MCF 10A (cell line): ENCODE measurements around the gene FBXW4. TPM values are rescaled to one million over a fixed set of nuclear protein-coding genes. Genes with fewer than 3 reads are reported as not detected.

Source experiments
- BruUV-seq: library from RNA; stranded (reverse); fragments of 400-500 nt; replicated peaks from 2 replicates; lab custom pipeline; 2021; lab: Mats Ljungman, UMichigan
- CTCF ChIA-PET: fragments of 300-600 bp; sonication (Branson Sonifier 250); formaldehyde crosslinking; extraction: SDS; loops from one replicate; lab custom pipeline; 2021; ENCODE audit warnings: antibody characterized with exemption, inconsistent platforms; lab: Yijun Ruan, JAX
- POLR2A ChIA-PET: fragments of 300-600, 350-650 bp; sonication (Branson Sonifier 250); formaldehyde crosslinking; extraction: SDS; loops from one replicate; lab custom pipeline; 2020; ENCODE audit warnings: antibody characterized with exemption, inconsistent platforms; lab: Yijun Ruan, JAX
- DNase-seq: peaks from one replicate; pipeline ENCODE4 v3.0.0-alpha.2; 2018; ENCODE audit not compliant: unreplicated experiment
- H3K27ac Mint-ChIP-seq: one replicate; pipeline ENCODE4 v1.8.0; 2022; ENCODE audit warnings: mild to moderate bottlenecking, low read depth, mixed read lengths; ENCODE audit not compliant: unreplicated experiment
- H3K27me3 Mint-ChIP-seq: one replicate; pipeline ENCODE4 v1.8.0; 2022; ENCODE audit warnings: mixed read lengths; ENCODE audit not compliant: insufficient read depth, unreplicated experiment
- H3K36me3 Mint-ChIP-seq: one replicate; pipeline ENCODE4 v1.8.0; 2022; ENCODE audit warnings: mild to moderate bottlenecking, moderate library complexity, mixed read lengths; ENCODE audit not compliant: insufficient read depth, unreplicated experiment
- H3K4me1 Mint-ChIP-seq: one replicate; pipeline ENCODE4 v1.8.0; 2022; ENCODE audit warnings: mixed read lengths; ENCODE audit not compliant: insufficient read depth, unreplicated experiment
- H3K4me3 Mint-ChIP-seq: one replicate; pipeline ENCODE4 v1.8.0; 2022; ENCODE audit warnings: mild to moderate bottlenecking, moderate library complexity, mixed read lengths; ENCODE audit not compliant: unreplicated experiment
- H3K9me3 Mint-ChIP-seq: one replicate; pipeline ENCODE4 v1.8.0; 2022; ENCODE audit warnings: mixed read lengths; ENCODE audit not compliant: unreplicated experiment
- intact Hi-C: fragments of 100-400 bp; cut with micrococcal nuclease; formaldehyde crosslinking; loops from 2 replicates; pipeline ENCODE4 v1.14.1; 2022
- total RNA-seq: library from RNA; stranded (reverse); gene quantifications from 2 replicates; pipeline ENCODE4 v1.2.3, GENCODE V29; 2022
- TF ChIP-seq, protein P1 (sequence below): fragments of 200-600 bp; IDR thresholded peaks from one replicate; pipeline ENCODE4 v1.8.0; 2022; ENCODE audit warnings: antibody characterized with exemption, mild to moderate bottlenecking; ENCODE audit not compliant: unreplicated experiment

The FBXW4 gene
- total RNA-seq, 1 experiment from 2014 or later: 52.1 TPM

DNA sequence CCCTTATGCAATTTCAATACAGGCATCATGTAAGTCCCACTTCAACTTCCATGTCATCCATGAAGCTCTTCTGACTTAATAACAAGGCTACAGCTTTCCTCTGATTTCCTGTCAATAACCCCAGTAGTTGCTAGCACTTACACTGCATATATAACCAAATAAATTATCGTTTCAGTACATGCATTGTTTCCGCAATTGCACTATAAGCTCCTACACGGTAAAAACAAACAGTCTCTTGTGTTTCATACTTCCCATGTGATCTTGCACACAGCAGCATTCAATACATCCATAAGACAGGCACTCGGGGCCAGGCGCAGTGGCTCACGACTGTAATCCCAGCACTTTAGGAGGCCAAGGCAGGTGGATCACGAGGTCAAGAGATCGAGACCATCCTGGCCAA is 41.4 kb downstream of the FBXW4 start:
- ChIA-PET POLR2A (no interaction called here), CTCF (interaction anchor here (1.3 kb wide), 1 partner anchor 439 kb away, joined by 5 read pairs; no protein-coding TSS in a partner anchor)
- no peak overlapping the region for H3K27ac Mint-ChIP-seq
- intact Hi-C loops: no loop called here
- BruUV-seq: no TSS peak
- no peak overlapping the region for H3K4me3 Mint-ChIP-seq
- TF ChIP-seq, protein P1, sequence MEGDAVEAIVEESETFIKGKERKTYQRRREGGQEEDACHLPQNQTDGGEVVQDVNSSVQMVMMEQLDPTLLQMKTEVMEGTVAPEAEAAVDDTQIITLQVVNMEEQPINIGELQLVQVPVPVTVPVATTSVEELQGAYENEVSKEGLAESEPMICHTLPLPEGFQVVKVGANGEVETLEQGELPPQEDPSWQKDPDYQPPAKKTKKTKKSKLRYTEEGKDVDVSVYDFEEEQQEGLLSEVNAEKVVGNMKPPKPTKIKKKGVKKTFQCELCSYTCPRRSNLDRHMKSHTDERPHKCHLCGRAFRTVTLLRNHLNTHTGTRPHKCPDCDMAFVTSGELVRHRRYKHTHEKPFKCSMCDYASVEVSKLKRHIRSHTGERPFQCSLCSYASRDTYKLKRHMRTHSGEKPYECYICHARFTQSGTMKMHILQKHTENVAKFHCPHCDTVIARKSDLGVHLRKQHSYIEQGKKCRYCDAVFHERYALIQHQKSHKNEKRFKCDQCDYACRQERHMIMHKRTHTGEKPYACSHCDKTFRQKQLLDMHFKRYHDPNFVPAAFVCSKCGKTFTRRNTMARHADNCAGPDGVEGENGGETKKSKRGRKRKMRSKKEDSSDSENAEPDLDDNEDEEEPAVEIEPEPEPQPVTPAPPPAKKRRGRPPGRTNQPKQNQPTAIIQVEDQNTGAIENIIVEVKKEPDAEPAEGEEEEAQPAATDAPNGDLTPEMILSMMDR: no peak
- H3K36me3 Mint-ChIP-seq: peaks cover 26% of the 10 kb centered on the region
- H3K4me1 Mint-ChIP-seq: no peaks in the 10 kb centered on the region
- H3K27me3 Mint-ChIP-seq: no peaks in the 10 kb centered on the region
- no peaks in the 10 kb centered on the region for H3K9me3 Mint-ChIP-seq
- no peak for DNase-seq

DNA sequence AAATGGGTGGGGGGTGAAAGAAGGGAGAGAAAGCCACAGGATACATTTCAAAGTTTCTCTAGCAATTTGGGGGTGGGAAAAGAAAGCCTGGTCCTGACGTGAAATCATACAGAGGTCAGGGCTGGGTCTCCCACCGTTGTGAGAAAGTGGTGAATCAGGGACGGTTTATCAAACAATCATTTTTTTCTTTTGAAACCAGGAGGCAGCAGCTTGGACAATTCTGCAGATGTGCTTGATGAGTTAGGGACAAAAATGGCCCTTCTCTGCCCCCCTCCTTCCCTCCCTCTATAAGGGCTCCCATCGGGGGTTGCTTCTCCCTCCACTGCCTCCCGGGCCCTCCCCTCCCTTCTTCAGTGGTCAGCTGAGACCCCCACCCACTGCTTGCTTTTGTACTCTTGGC is 43.6 kb downstream of the FBXW4 start:
- no peaks in the 10 kb centered on the region for H3K4me1 Mint-ChIP-seq
- no TSS peak for BruUV-seq
- H3K27me3 Mint-ChIP-seq: no peaks in the 10 kb centered on the region
- no peak overlapping the region for H3K4me3 Mint-ChIP-seq
- intact Hi-C loops: no loop called here
- H3K36me3 Mint-ChIP-seq: peaks cover 28% of the 10 kb centered on the region
- no peak for DNase-seq
- CTCF ChIA-PET: no interaction called here
- no peak overlapping the region for H3K27ac Mint-ChIP-seq
- TF ChIP-seq, protein P1: no peak
- POLR2A ChIA-PET: no interaction called here
- H3K9me3 Mint-ChIP-seq: no peaks in the 10 kb centered on the region

DNA sequence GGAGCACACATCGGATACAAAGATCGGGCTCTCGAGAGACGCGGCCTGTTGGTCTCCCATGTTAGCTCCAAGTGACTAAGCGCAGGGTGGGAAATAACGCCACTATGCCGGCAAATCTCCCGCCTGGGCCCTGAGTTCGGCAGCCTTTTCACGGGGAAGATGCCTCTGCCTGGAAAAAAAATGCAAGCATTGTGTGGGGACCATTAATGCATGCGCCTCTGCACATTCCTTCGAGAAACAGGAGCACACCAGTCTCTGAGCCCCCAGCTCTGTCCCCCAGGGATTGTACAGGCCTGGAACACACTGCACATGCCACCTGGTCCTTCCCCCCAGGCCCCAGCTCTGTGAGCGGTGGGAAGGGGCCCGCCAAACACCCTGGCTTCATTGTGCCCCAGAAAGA is 44.1 kb downstream of the FBXW4 start:
- H3K4me1 Mint-ChIP-seq: no peaks in the 10 kb centered on the region
- intact Hi-C loops: no loop called here
- no peaks in the 10 kb centered on the region for H3K27me3 Mint-ChIP-seq
- CTCF ChIA-PET: no interaction called here
- H3K9me3 Mint-ChIP-seq: no peaks in the 10 kb centered on the region
- no TSS peak for BruUV-seq
- POLR2A ChIA-PET: no interaction called here
- H3K36me3 Mint-ChIP-seq: peaks cover 23% of the 10 kb centered on the region
- H3K4me3 Mint-ChIP-seq: no peak overlapping the region
- no peak for DNase-seq
- no peak overlapping the region for H3K27ac Mint-ChIP-seq
- TF ChIP-seq, protein P1: no peak

DNA sequence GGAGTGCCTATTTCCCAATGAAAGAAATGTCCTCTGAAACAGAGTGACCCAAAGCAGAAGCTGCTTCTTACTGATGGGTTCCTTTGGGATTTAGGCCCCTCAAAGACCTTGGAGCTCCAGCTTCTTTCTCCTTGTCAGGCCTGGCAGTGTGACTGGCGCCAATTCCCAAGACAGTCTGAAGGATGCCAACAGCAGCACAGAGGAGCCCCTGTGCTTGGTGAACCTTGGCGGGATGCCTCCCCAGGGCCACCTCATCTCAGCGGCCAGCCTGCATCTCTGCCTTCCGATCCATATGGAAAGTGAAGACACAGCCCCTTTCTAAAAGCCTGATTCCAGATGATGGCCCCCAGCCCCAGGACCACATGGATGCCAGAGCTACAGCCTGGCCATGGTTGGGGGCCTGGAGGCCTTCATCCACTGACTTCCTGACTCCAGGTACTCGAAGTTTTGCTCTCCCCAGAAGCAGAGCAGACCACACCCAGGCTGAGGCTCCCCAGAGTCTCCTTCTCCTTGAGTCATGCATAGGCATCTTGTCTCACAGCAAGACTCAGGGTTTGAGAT is 45.4 kb downstream of the FBXW4 start:
- CTCF ChIA-PET: no interaction called here
- Mint-ChIP-seq H3K4me3 (no peak overlapping the region), H3K27ac (no peak overlapping the region), H3K9me3 (no peaks in the 10 kb centered on the region), H3K36me3 (peaks cover 18% of the 10 kb centered on the region), H3K4me1 (no peaks in the 10 kb centered on the region), H3K27me3 (no peaks in the 10 kb centered on the region)
- no TSS peak for BruUV-seq
- intact Hi-C loops: no loop called here
- TF ChIP-seq, protein P1: no peak
- no peak for DNase-seq
- POLR2A ChIA-PET: interaction anchor here (0.6 kb wide), 1 partner anchor 41 kb away, joined by 3 read pairs; no protein-coding TSS in a partner anchor
